BE2C (cell line): ENCODE measurements around the gene AMPH.

ENCODE experiments used
- DNase-seq: peaks from one replicate; pipeline ENCODE4 v3.0.0-alpha.2; 2020
- H3K27me3 ChIP-seq: fragments of 250-450 bp; sonication (Bioruptor Pico); 2 replicates; pipeline ENCODE4 v1.5.1; 2020; ENCODE audit warnings: mild to moderate bottlenecking
- H3K36me3 ChIP-seq: fragments of 250-450 bp; sonication (Bioruptor Pico); 2 replicates; pipeline ENCODE4 v1.5.1; 2020; ENCODE audit warnings: mild to moderate bottlenecking
- H3K4me1 ChIP-seq: fragments of 250-450 bp; sonication (Bioruptor Pico); 2 replicates; pipeline ENCODE4 v1.5.1; 2020
- H3K4me3 ChIP-seq: 2 replicates; pipeline ENCODE4 v1.5.1; 2011; ENCODE audit warnings: low read depth, low read length
- H3K9me3 ChIP-seq: fragments of 250-450 bp; sonication (Bioruptor Pico); 2 replicates; pipeline ENCODE4 v1.5.1; 2020
- TF ChIP-seq, protein P1 (sequence below): IDR thresholded peaks from 2 replicates; pipeline ENCODE4 v1.5.1; 2012; ENCODE audit warnings: mild to moderate bottlenecking, low read depth, low read length

Gene AMPH

DNA sequence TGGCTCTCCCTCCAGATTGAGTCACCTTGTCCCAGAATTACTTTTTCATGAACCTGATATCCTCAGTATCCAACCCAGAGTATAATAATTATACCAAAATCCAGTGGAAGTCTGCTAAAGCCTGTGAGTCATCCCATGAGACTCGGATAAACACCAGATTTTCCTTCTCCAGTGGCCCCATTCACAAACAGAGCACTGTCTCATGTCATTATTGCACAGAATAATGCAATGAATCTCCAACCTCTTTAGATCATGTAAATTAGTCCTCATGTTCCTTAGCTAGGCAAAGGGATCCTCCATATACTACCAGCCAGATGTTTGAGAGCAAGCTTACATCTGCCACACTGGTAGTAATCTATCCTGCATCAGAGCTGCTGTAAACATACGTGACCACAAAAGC lies 89.0 kb downstream of the AMPH start:
- H3K4me3 ChIP-seq, result no peak overlapping the region
- no peaks in the 10 kb centered on the region for H3K36me3 ChIP-seq
- no peaks in the 10 kb centered on the region for H3K4me1 ChIP-seq
- no peaks in the 10 kb centered on the region for H3K9me3 ChIP-seq
- TF ChIP-seq, protein P1, sequence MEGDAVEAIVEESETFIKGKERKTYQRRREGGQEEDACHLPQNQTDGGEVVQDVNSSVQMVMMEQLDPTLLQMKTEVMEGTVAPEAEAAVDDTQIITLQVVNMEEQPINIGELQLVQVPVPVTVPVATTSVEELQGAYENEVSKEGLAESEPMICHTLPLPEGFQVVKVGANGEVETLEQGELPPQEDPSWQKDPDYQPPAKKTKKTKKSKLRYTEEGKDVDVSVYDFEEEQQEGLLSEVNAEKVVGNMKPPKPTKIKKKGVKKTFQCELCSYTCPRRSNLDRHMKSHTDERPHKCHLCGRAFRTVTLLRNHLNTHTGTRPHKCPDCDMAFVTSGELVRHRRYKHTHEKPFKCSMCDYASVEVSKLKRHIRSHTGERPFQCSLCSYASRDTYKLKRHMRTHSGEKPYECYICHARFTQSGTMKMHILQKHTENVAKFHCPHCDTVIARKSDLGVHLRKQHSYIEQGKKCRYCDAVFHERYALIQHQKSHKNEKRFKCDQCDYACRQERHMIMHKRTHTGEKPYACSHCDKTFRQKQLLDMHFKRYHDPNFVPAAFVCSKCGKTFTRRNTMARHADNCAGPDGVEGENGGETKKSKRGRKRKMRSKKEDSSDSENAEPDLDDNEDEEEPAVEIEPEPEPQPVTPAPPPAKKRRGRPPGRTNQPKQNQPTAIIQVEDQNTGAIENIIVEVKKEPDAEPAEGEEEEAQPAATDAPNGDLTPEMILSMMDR, result no peak
- H3K27me3 ChIP-seq, result peaks cover 2% of the 10 kb centered on the region; the same call in 1 of the 2 replicates
- DNase-seq, result no peak

GRCh38 chr7:38541440-38541839 lies 89.7 kb downstream of the AMPH start:
- H3K36me3 ChIP-seq, result no peaks in the 10 kb centered on the region
- no peaks in the 10 kb centered on the region for H3K9me3 ChIP-seq
- no peak overlapping the region for H3K4me3 ChIP-seq
- TF ChIP-seq, protein P1, result no peak
- no peaks in the 10 kb centered on the region for H3K27me3 ChIP-seq
- no peak for DNase-seq
- H3K4me1 ChIP-seq, result no peaks in the 10 kb centered on the region

DNA sequence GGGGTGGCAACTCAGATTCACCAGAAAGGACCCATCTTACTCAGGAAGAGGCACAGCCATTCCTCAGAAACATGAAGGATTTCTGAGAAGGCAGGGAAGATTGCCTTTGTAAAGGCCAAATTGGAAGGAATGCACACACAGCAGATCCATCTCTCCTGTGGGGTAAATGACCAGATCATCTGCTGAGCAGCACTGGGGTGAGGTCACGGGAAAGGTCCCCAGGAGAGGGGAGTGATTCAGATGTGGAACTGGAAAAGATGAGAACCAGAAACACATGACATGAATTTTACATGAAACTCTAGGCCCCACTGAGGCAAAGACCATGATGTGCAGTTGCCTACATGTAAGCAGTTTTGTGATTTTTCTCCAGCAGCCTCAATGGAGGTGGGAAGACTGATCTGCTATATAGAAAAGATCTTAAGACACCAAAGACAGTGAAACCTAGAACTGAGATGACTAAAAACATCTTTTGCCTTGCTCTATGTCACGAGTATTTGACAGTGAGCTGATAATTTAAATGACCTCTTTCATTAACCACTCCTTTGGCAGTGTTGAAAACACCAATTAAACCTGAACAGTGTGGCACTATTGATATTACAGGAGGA lies 91.6 kb downstream of the AMPH start:
- H3K27me3 ChIP-seq, result no peaks in the 10 kb centered on the region
- no peaks in the 10 kb centered on the region for H3K36me3 ChIP-seq
- TF ChIP-seq, protein P1, result no peak
- no peaks in the 10 kb centered on the region for H3K9me3 ChIP-seq
- no peaks in the 10 kb centered on the region for H3K4me1 ChIP-seq
- H3K4me3 ChIP-seq, result no peak overlapping the region
- DNase-seq, result no peak

DNA sequence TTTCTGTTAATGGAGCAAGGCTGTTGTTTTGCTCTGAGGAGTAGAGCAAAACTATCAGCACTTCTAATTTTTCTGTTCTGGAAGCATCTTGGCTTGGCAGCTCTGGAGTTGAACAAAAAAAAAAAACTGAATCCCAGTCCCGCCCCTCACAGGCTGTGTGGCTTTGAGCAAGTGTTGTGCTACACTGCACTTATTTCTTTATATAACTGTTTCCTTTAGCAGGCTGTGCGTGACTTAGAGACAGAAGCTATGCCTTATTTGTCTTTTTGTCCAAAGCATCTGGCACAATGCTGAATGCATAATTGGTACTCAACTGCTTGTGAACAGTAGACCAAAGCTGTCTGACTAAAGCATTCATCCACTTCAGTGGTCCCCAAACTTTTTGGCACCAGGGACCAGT lies 96.1 kb downstream of the AMPH start:
- H3K9me3 ChIP-seq, result no peaks in the 10 kb centered on the region
- no peak for DNase-seq
- TF ChIP-seq, protein P1, result no peak
- no peaks in the 10 kb centered on the region for H3K36me3 ChIP-seq
- no peaks in the 10 kb centered on the region for H3K4me1 ChIP-seq
- no peaks in the 10 kb centered on the region for H3K27me3 ChIP-seq
- H3K4me3 ChIP-seq, result no peak overlapping the region

DNA sequence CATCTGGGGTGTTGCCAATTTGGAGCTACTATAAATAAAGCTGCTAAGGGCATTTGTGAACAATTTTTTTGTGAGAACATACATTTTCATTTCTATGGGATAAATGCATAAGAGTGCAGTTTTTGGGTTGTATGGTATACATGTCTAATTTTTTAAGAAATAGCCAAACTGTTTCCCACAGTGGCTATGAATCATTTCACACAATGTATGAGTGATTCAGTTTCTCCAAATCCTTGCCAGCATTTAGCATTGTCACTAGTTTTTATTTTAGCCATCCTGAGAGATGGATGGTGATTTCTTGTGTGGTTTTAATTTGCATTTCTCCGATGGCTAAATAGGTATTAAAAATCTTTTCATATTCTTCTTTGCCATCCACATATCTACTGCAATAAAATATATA lies 105.3 kb downstream of the AMPH start:
- Histone ChIP-seq H3K9me3 (no peaks in the 10 kb centered on the region), H3K36me3 (no peaks in the 10 kb centered on the region), H3K27me3 (no peaks in the 10 kb centered on the region), H3K4me3 (no peak overlapping the region), H3K4me1 (no peaks in the 10 kb centered on the region)
- TF ChIP-seq, protein P1, result no peak
- DNase-seq, result no peak

DNA sequence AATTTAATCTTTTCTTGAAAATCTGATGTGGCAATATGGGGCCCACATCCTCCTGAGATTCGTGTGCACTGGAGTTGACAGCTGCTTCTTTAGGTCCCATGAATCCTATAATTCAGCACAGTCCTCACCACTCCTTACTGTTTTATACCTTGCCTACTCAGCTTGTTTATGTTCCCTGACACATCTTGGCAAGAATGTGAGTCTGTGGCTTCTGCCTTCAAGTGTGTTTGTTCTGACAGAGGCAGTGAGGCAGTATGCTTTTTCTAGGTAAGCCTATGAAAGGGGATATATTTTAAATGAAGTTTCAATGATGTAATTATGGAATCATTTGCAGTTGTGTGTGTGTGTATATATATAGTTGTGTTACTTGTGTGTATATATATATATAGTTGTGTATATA lies 106.4 kb downstream of the AMPH start:
- Histone ChIP-seq H3K9me3 (no peaks in the 10 kb centered on the region), H3K4me3 (no peak overlapping the region), H3K36me3 (no peaks in the 10 kb centered on the region), H3K4me1 (no peaks in the 10 kb centered on the region), H3K27me3 (no peaks in the 10 kb centered on the region)
- no peak for DNase-seq
- TF ChIP-seq, protein P1, result no peak
